GM12878 (cell line): ENCODE measurements around the gene ADAMTS16. TPM values are rescaled to one million over a fixed set of nuclear protein-coding genes. Genes with fewer than 3 reads are reported as not detected.

ENCODE experiments used
- ATAC-seq: fragments of 200-7000 bp; cut with Tn5 transposase; 3 replicates; pipeline ENCODE4 v1.9.1; 2020; ENCODE audit warnings: mild to moderate bottlenecking, moderate library complexity
- BruUV-seq: library from RNA; stranded (reverse); fragments of 400-500 nt; replicated peaks from 2 replicates; lab custom pipeline; 2021; lab: Mats Ljungman, UMichigan
- CTCF ChIA-PET: fragments of 300-600 bp; sonication (Branson Sonifier 250); formaldehyde crosslinking; extraction: SDS; loops from one replicate; lab custom pipeline; 2021; ENCODE audit warnings: inconsistent platforms; lab: Yijun Ruan, JAX
- POLR2A ChIA-PET: fragments of 350-600 bp; formaldehyde crosslinking; extraction: SDS; loops from one replicate; lab custom pipeline; 2021; ENCODE audit warnings: inconsistent platforms; lab: Charles Lee
- RAD21 ChIA-PET: fragments of 300-600 bp; sonication (Branson Sonifier 250); formaldehyde crosslinking; loops from one replicate; lab custom pipeline; 2023; ENCODE audit warnings: antibody characterized with exemption; ENCODE audit not compliant: unreplicated experiment; lab: Charles Lee
- SMC1A ChIA-PET: fragments of 300-600 bp; sonication (Branson Sonifier 250); formaldehyde crosslinking; loops from one replicate; lab custom pipeline; 2023; ENCODE audit not compliant: unreplicated experiment, uncharacterized antibody; lab: Charles Lee
- DNase-seq: peaks from one replicate; pipeline ENCODE4 v3.0.0-alpha.2; 2011; ENCODE audit warnings: low read depth, low spot score
- FAIRE-seq: peaks from 3 replicates; lab custom pipeline; 2011; peaks lifted over from hg19 to GRCh38; lab: Jason Lieb, UNC
- H2AFZ ChIP-seq: 2 replicates; pipeline ENCODE4 v1.6.0; 2011; ENCODE audit warnings: low read depth, low read length, control low read depth; ENCODE audit not compliant: control insufficient read depth
- H3K27ac ChIP-seq: 2 replicates; pipeline ENCODE4 v1.5.1; 2011; ENCODE audit warnings: control low read depth; ENCODE audit not compliant: control insufficient read depth, insufficient read depth
- H3K27me3 ChIP-seq, 2 experiments: replicated peaks in 1 of 2; 2 replicates each; pipeline versions ENCODE4 v1.6.0 to v1.6.1; 2011; ENCODE audit warnings: low read length in 1 of 2; ENCODE audit not compliant: control insufficient read depth in 2 of 2, insufficient read depth in 2 of 2
- H3K36me3 ChIP-seq, 2 experiments: 2 replicates each; pipeline ENCODE4 v1.5.1; 2011; ENCODE audit warnings: low read length in 1 of 2; ENCODE audit not compliant: control insufficient read depth in 2 of 2, insufficient read depth in 2 of 2
- H3K4me1 ChIP-seq: 2 replicates; pipeline ENCODE4 v1.6.1; 2011; ENCODE audit warnings: mild to moderate bottlenecking, low read length, moderate library complexity, mixed read lengths; ENCODE audit not compliant: control insufficient read depth, insufficient read depth
- H3K4me2 ChIP-seq: 2 replicates; pipeline ENCODE4 v1.6.0; 2011; ENCODE audit warnings: control low read depth; ENCODE audit not compliant: control insufficient read depth, insufficient read depth
- H3K4me3 ChIP-seq: fragments of 200-600 bp; sonication (generic); 2 replicates; pipeline ENCODE4 v1.5.1; 2016
- H3K79me2 ChIP-seq: 2 replicates; pipeline ENCODE4 v1.6.0; 2011; ENCODE audit warnings: low read length; ENCODE audit not compliant: control insufficient read depth, insufficient read depth
- H3K9ac ChIP-seq: 2 replicates; pipeline ENCODE4 v1.8.0; 2011; ENCODE audit warnings: low read length, control low read depth, mixed read lengths; ENCODE audit not compliant: control insufficient read depth, insufficient read depth
- H3K9me3 ChIP-seq: replicated peaks from 3 replicates; pipeline ENCODE4 v1.5.1; 2011; ENCODE audit warnings: mild to moderate bottlenecking, low read length; ENCODE audit not compliant: control insufficient read depth, insufficient read depth
- H4K20me1 ChIP-seq: 2 replicates; pipeline ENCODE4 v1.6.0; 2011; ENCODE audit not compliant: control insufficient read depth, insufficient read depth
- BRCA1 ChIP-seq: IDR thresholded peaks from 2 replicates; pipeline ENCODE4 v1.6.1; 2011; ENCODE audit warnings: low read depth, low read length, improper control_type of control experiment
- EED ChIP-seq: sonication (generic); IDR thresholded peaks from 2 replicates; pipeline ENCODE4 v1.6.1; 2016; ENCODE audit warnings: antibody characterized with exemption, low read depth
- ESRRA ChIP-seq: IDR thresholded peaks from 2 replicates; pipeline ENCODE4 v1.6.1; 2012; ENCODE audit warnings: mild to moderate bottlenecking, low read length, improper control_type of control experiment
- IKZF1 ChIP-seq: fragments of 450-650 bp; conservative IDR thresholded peaks from 2 replicates; pipeline ENCODE4 v1.6.1; 2017; ENCODE audit warnings: antibody characterized with exemption, mild to moderate bottlenecking
- NFIC ChIP-seq: IDR thresholded peaks from 2 replicates; pipeline ENCODE4 v1.6.1; 2012; ENCODE audit warnings: low read depth, mild to moderate bottlenecking, inconsistent platforms, low read length, moderate library complexity
- NFYA ChIP-seq: IDR thresholded peaks from 2 replicates; pipeline ENCODE4 v1.6.1; 2011; ENCODE audit warnings: low read depth, mild to moderate bottlenecking, low read length, improper control_type of control experiment, borderline replicate concordance
- PAX8 ChIP-seq: fragments of 450-650 bp; IDR thresholded peaks from 2 replicates; pipeline ENCODE4 v1.6.1; 2017; ENCODE audit warnings: mild to moderate bottlenecking, moderate library complexity
- RFX5 ChIP-seq: IDR thresholded peaks from 2 replicates; pipeline ENCODE4 v1.6.1; 2011; ENCODE audit warnings: low read depth, low read length, improper control_type of control experiment
- SMAD1 ChIP-seq: fragments of 450-650 bp; IDR thresholded peaks from 2 replicates; pipeline ENCODE4 v1.6.1; 2018; ENCODE audit warnings: mild to moderate bottlenecking, low read depth; ENCODE audit not compliant: partially characterized antibody
- SP1 ChIP-seq: IDR thresholded peaks from one replicate; pipeline ENCODE4 v1.6.1; 2011; ENCODE audit warnings: low read depth, low read length
- SRF ChIP-seq, 2 experiments: IDR thresholded peaks; 2 replicates each; pipeline ENCODE4 v1.6.1; 2011; ENCODE audit warnings: low read depth in 2 of 2, low read length in 2 of 2, mild to moderate bottlenecking in 1 of 2, moderate library complexity in 1 of 2
- TAF1 ChIP-seq: IDR thresholded peaks from 2 replicates; pipeline ENCODE4 v1.6.1; 2011; ENCODE audit warnings: mild to moderate bottlenecking, low read depth, low read length, borderline replicate concordance
- WRNIP1 ChIP-seq: IDR thresholded peaks from 2 replicates; pipeline ENCODE4 v1.6.1; 2011; ENCODE audit warnings: low read depth, low read length, improper control_type of control experiment, borderline replicate concordance
- ZNF217 ChIP-seq: fragments of 450-650 bp; IDR thresholded peaks from 2 replicates; pipeline ENCODE4 v1.6.1; 2017; ENCODE audit warnings: antibody characterized with exemption, mild to moderate bottlenecking
- WGBS: methylation state at CpG from one replicate; pipeline ENCODE4 v1.1.6; 2016; ENCODE audit warnings: low lambda C conversion rate; ENCODE audit not compliant: insufficient replicate concordance, insufficient coverage; ENCODE audit errors: missing lambda C conversion rate; 5-methylcytosine and 5-hydroxymethylcytosine counted together
- in situ Hi-C: fragments of 300-500 bp; cut with MboI; formaldehyde crosslinking; loops from 9 replicates; pipeline ENCODE4 v1.14.3; 2018; ENCODE audit warnings: mixed read lengths
- intact Hi-C: fragments of 100-400 bp; cut with micrococcal nuclease; formaldehyde crosslinking; loops from one replicate; pipeline ENCODE4 v1.14.2; 2022; ENCODE audit not compliant: unreplicated experiment
- polyA plus RNA-seq, 11 experiments: library from polyadenylated mRNA; depleted of rRNA in 4 of 11; unstranded in 6 of 11; stranded (reverse) in 5 of 11; fragments of >200 nt; fragmentation: Nextera tagmentation in 4 of 11; fragmentation: Illumina TruSeq in 1 of 11; extraction: Ambion mirVana in 4 of 11; extraction: Trizol in 1 of 11; gene quantifications; 1 replicate in 1 of 11; 2 replicates in 10 of 11; pipeline versions ENCODE4 v1.2.1 to v1.2.3, GENCODE V29; 2011 to 2016; ENCODE audit warnings: inconsistent platforms in 2 of 11, missing spikeins in 2 of 11, low read depth in 1 of 11
- total RNA-seq, 4 experiments: library from RNA; depleted of rRNA in 3 of 4; stranded (reverse); fragments of >200 nt in 3 of 4; fragmentation: Illumina TruSeq in 1 of 4; extraction: Trizol in 1 of 4; gene quantifications; 2 replicates each; pipeline versions ENCODE4 v1.2.1 to v1.2.3, GENCODE V29; 2013 to 2021
- TF ChIP-seq, protein P1 (sequence below): fragments of 450-650 bp; IDR thresholded peaks from 2 replicates; pipeline ENCODE4 v1.6.1; 2017; ENCODE audit warnings: low read depth, mild to moderate bottlenecking, moderate library complexity

The ADAMTS16 gene
- total and polyA plus RNA-seq, 10 of the 15 experiments (the other 5 are each of a cell fraction or from before 2014, with no cell fraction given) = 0.04 TPM; not detected in 9

- WGBS = 44% methylated on average over 11 of the region's 11 CpGs
- Histone ChIP-seq H2AFZ (no peak overlapping the region), H3K4me3 (no peak overlapping the region), H3K4me1 (no peaks in the 10 kb centered on the region), H3K36me3 (no peaks in the 10 kb centered on the region), H4K20me1 (no peaks in the 10 kb centered on the region), H3K27ac (no peak overlapping the region), H3K79me2 (no peaks in the 10 kb centered on the region), H3K27me3 (no peaks in the 10 kb centered on the region), H3K4me2 (no peak overlapping the region), H3K9ac (no peak overlapping the region), H3K9me3 (no peaks in the 10 kb centered on the region; the same call in 2 of the 3 replicates)
- DNase-seq (no peak), FAIRE-seq (no peak), ATAC-seq (no peak)
- BruUV-seq = no TSS peak
- ChIA-PET RAD21 (no interaction called here), CTCF (no interaction called here), POLR2A (no interaction called here), SMC1A (no interaction called here)
- TF ChIP-seq SP1 = no peak
- TF ChIP-seq, protein P1, sequence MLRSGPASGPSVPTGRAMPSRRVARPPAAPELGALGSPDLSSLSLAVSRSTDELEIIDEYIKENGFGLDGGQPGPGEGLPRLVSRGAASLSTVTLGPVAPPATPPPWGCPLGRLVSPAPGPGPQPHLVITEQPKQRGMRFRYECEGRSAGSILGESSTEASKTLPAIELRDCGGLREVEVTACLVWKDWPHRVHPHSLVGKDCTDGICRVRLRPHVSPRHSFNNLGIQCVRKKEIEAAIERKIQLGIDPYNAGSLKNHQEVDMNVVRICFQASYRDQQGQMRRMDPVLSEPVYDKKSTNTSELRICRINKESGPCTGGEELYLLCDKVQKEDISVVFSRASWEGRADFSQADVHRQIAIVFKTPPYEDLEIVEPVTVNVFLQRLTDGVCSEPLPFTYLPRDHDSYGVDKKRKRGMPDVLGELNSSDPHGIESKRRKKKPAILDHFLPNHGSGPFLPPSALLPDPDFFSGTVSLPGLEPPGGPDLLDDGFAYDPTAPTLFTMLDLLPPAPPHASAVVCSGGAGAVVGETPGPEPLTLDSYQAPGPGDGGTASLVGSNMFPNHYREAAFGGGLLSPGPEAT = no peak
- no peak for TF ChIP-seq NFIC
- no peak for TF ChIP-seq BRCA1
- TF ChIP-seq PAX8 = no peak
- TF ChIP-seq NFYA = no peak
- no peak for TF ChIP-seq WRNIP1
- no peak for TF ChIP-seq EED
- TF ChIP-seq RFX5 = no peak
- TF ChIP-seq TAF1 = no peak
- no peak for TF ChIP-seq SRF (IDR thresholded peaks at IDR 0.05; ENCODE audit: low read depth in 2 of 2, low read length in 2 of 2)
- TF ChIP-seq ESRRA = no peak
- TF ChIP-seq IKZF1 = no peak
- TF ChIP-seq ZNF217 = no peak
- no peak for TF ChIP-seq SMAD1
- in situ Hi-C loops (no loop called here), intact Hi-C loops (no loop called here)
Observed at GRCh38 chr5:5146530-5147160, 6.5 kb downstream of the ADAMTS16 start.
